Stomach (tissue), 9 donors: ENCODE measurements around the gene FZR1. TPM values are rescaled to one million over a fixed set of nuclear protein-coding genes. Genes with fewer than 3 reads are reported as not detected.

Experiments
- DNase-seq, 2 donors: peaks; one replicate each; pipeline versions ENCODE4 v3.0.0 to v3.0.0-alpha.2; 2013 to 2019
- H3K27ac ChIP-seq, 5 donors: fragments of 200-600 bp in 4 of 5; sonication (generic) in 4 of 5; one replicate each; pipeline ENCODE4 v1.5.1; 2013 to 2019; ENCODE audit warnings: mild to moderate bottlenecking in 1 of 5, moderate library complexity in 1 of 5
- H3K27me3 ChIP-seq, 3 donors: fragments of 200-600 bp; sonication (generic); one replicate each; pipeline ENCODE4 v1.5.1; 2017 to 2019; ENCODE audit warnings: mixed run types in 1 of 3
- H3K36me3 ChIP-seq, 4 donors: fragments of 200-600 bp; sonication (generic); 1 replicate in 3 of 4; 2 replicates in 1 of 4; pipeline ENCODE4 v1.5.1; 2016 to 2019
- H3K4me1 ChIP-seq, 4 donors: fragments of 200-600 bp; sonication (generic); one replicate each; pipeline ENCODE4 v1.5.1; 2016 to 2019
- H3K4me3 ChIP-seq, 4 donors: fragments of 200-600 bp; sonication (generic) in 3 of 4; one replicate each; pipeline ENCODE4 v1.5.1; 2016 to 2019; ENCODE audit warnings: mild to moderate bottlenecking in 1 of 4
- H3K9me3 ChIP-seq, 4 donors: fragments of 200-600 bp; sonication (generic); one replicate each; pipeline ENCODE4 v1.5.1; 2016 to 2019
- CTCF ChIP-seq, 7 experiments: fragments of 450-650 bp in 4 of 7; fragments of 200-600 bp in 3 of 7; sonication (generic) in 3 of 7; IDR thresholded peaks; one replicate each; pipeline ENCODE4 v1.5.1; 2016 to 2019; ENCODE audit warnings: antibody characterized with exemption in 7 of 7, control low read depth in 2 of 7, mild to moderate bottlenecking in 1 of 7
- EP300 ChIP-seq: sonication (generic); formaldehyde crosslinking; IDR thresholded peaks from one replicate; pipeline ENCODE4 v1.6.1; 2017; ENCODE audit warnings: antibody characterized with exemption
- POLR2A ChIP-seq, 4 donors: fragments of 450-650 bp; IDR thresholded peaks; one replicate each; pipeline ENCODE4 v1.6.1; 2016; ENCODE audit warnings: antibody characterized with exemption in 4 of 4, control low read depth in 2 of 4, mild to moderate bottlenecking in 1 of 4, moderate library complexity in 1 of 4
- POLR2AphosphoS5 ChIP-seq, 3 donors: sonication (generic); formaldehyde crosslinking; IDR thresholded peaks; one replicate each; pipeline ENCODE4 v1.6.1; 2016; ENCODE audit warnings: antibody characterized with exemption in 3 of 3
- WGBS, 5 donors: extraction: QIAGEN DNeasy Blood & Tissue Kit in 3 of 5; methylation state at CpG; one replicate each; pipeline versions ENCODE4 v1.1.5 to v1.1.7; 2013 to 2018; 5-methylcytosine and 5-hydroxymethylcytosine counted together
- intact Hi-C: fragments of 100-400 bp; cut with DNase I; formaldehyde crosslinking; loops from one replicate; pipeline ENCODE4 v1.15.1; 2023; ENCODE audit warnings: low total_unique reads
- polyA plus RNA-seq, 3 donors: library from polyadenylated mRNA; stranded (reverse); fragments of 200-250 nt; gene quantifications; one replicate each; pipeline ENCODE4 v1.2.3, GENCODE V29; 2013
- total RNA-seq, 5 donors: library from RNA; depleted of rRNA; stranded (reverse); fragments of >200 nt; gene quantifications; one replicate each; pipeline versions ENCODE4 v1.1.0 to v1.2.3, GENCODE V29; 2014 to 2016
- donor health status: healthy with polysubstance abuse.
- donor health status: Bipolar disorder and iron deficiency.
- donor health status: healthy.

FZR1 gene
- total and polyA plus RNA-seq, 8 donors = 9.4 to 113 (median 21.3) TPM

GRCh38 chr19:3471954-3472655, 34.0 kb upstream of the FZR1 start:
- intact Hi-C loops = loop anchor here (5.0 kb wide), 1 partner anchor 150 kb away; no protein-coding TSS in a partner anchor
- Histone ChIP-seq H3K27ac (peak overlapping the region in 1 of 5 donors; percentile 62), H3K27me3 (no peaks in the 10 kb centered on the region), H3K4me1 (peaks cover 15 to 62% (median 43%) of the 10 kb centered on the region in 4 donors), H3K4me3 (no peak overlapping the region), H3K9me3 (no peaks in the 10 kb centered on the region), H3K36me3 (peaks cover 0 to 8% (median 2%) of the 10 kb centered on the region in 4 donors)
- TF ChIP-seq EP300 (no peak), CTCF (IDR thresholded peaks at IDR 0.05) (peak in 5 of 7 experiments; percentile 63 to 83 (median 82))
- peak; percentile 42 to 53 for DNase-seq
- WGBS, 5 donors = 27 to 31% (median 29%) methylated on average over 22 to 24 of the region's 24 CpGs

- H3K36me3 ChIP-seq = peaks cover 0 to 8% (median 0%) of the 10 kb centered on the region in 4 donors
- 25 to 52% (median 38%) methylated on average over 8 of the region's 8 CpGs for WGBS, 5 donors
- H3K9me3 ChIP-seq = no peaks in the 10 kb centered on the region
- H3K4me3 ChIP-seq = no peak overlapping the region
- H3K27me3 ChIP-seq = peaks cover 0 to 7% (median 0%) of the 10 kb centered on the region in 3 donors
- TF ChIP-seq CTCF (IDR thresholded peaks at IDR 0.05) (no peak), POLR2AphosphoS5 (IDR thresholded peaks at IDR 0.05) (no peak), POLR2A (IDR thresholded peaks at IDR 0.05) (no peak), EP300 (no peak)
- intact Hi-C loops = loop anchor here (5.0 kb wide), 1 partner anchor 152 kb away; no protein-coding TSS in a partner anchor
- H3K4me1 ChIP-seq = peaks cover 10 to 51% (median 35%) of the 10 kb centered on the region in 4 donors
- H3K27ac ChIP-seq = peak overlapping the region; percentile 46 to 74 (median 71)
- DNase-seq = peak; percentile 72 to 84
Observed at GRCh38 chr19:3474010-3474409, 32.1 kb upstream of the FZR1 start.

- 69 to 84% (median 79%) methylated on average over 2 of the region's 2 CpGs for WGBS, 5 donors
- H3K4me3 ChIP-seq = no peak overlapping the region
- H3K36me3 ChIP-seq = peaks cover 0 to 8% (median 0%) of the 10 kb centered on the region in 4 donors
- intact Hi-C loops = loop anchor here (5.0 kb wide), 1 partner anchor 152 kb away; no protein-coding TSS in a partner anchor
- H3K4me1 ChIP-seq = peaks cover 10 to 52% (median 38%) of the 10 kb centered on the region in 4 donors
- H3K27ac ChIP-seq = peak overlapping the region; percentile 39 to 71 (median 49)
- H3K9me3 ChIP-seq = no peaks in the 10 kb centered on the region
- no peak for DNase-seq
- H3K27me3 ChIP-seq = peaks cover 0 to 13% (median 0%) of the 10 kb centered on the region in 3 donors
- TF ChIP-seq POLR2AphosphoS5 (IDR thresholded peaks at IDR 0.05) (no peak), EP300 (no peak)
Observed at GRCh38 chr19:3474614-3475013, 31.5 kb upstream of the FZR1 start.

GRCh38 chr19:3475449-3475848, 30.7 kb upstream of the FZR1 start:
- no peak for DNase-seq
- H3K4me1 ChIP-seq = peaks cover 10 to 57% (median 42%) of the 10 kb centered on the region in 4 donors
- intact Hi-C loops = no loop called here
- H3K36me3 ChIP-seq = peaks cover 0 to 8% (median 0%) of the 10 kb centered on the region in 4 donors
- no peak overlapping the region for H3K27ac ChIP-seq
- H3K9me3 ChIP-seq = no peaks in the 10 kb centered on the region
- no peak overlapping the region for H3K4me3 ChIP-seq
- TF ChIP-seq EP300 (no peak), POLR2AphosphoS5 (IDR thresholded peaks at IDR 0.05) (no peak), CTCF (IDR thresholded peaks at IDR 0.05) (no peak), POLR2A (IDR thresholded peaks at IDR 0.05) (no peak)
- H3K27me3 ChIP-seq = peaks cover 0 to 21% (median 0%) of the 10 kb centered on the region in 3 donors
- WGBS, 5 donors = 84 to 92% (median 89%) methylated on average over 4 of the region's 4 CpGs
